GM12878 (cell line): ENCODE data around the gene KCNN1. TPM values are rescaled to one million over a fixed set of nuclear protein-coding genes. Genes with fewer than 3 reads are reported as not detected.

Experiments used
- ATAC-seq: fragments of 200-7000 bp; cut with Tn5 transposase; 3 replicates; pipeline ENCODE4 v1.9.1; 2020; ENCODE audit warnings: mild to moderate bottlenecking, moderate library complexity
- BruUV-seq: library from RNA; stranded (reverse); fragments of 400-500 nt; replicated peaks from 2 replicates; lab custom pipeline; 2021; lab: Mats Ljungman, UMichigan
- CTCF ChIA-PET: fragments of 300-600 bp; sonication (Branson Sonifier 250); formaldehyde crosslinking; extraction: SDS; loops from one replicate; lab custom pipeline; 2021; ENCODE audit warnings: inconsistent platforms; lab: Yijun Ruan, JAX
- POLR2A ChIA-PET: fragments of 350-600 bp; formaldehyde crosslinking; extraction: SDS; loops from one replicate; lab custom pipeline; 2021; ENCODE audit warnings: inconsistent platforms; lab: Charles Lee
- RAD21 ChIA-PET: fragments of 300-600 bp; sonication (Branson Sonifier 250); formaldehyde crosslinking; loops from one replicate; lab custom pipeline; 2023; ENCODE audit warnings: antibody characterized with exemption; ENCODE audit not compliant: unreplicated experiment; lab: Charles Lee
- SMC1A ChIA-PET: fragments of 300-600 bp; sonication (Branson Sonifier 250); formaldehyde crosslinking; loops from one replicate; lab custom pipeline; 2023; ENCODE audit not compliant: unreplicated experiment, uncharacterized antibody; lab: Charles Lee
- DNase-seq: peaks from one replicate; pipeline ENCODE4 v3.0.0-alpha.2; 2011; ENCODE audit warnings: low read depth, low spot score
- FAIRE-seq: peaks from 3 replicates; lab custom pipeline; 2011; peaks lifted over from hg19 to GRCh38; lab: Jason Lieb, UNC
- H2AFZ ChIP-seq: 2 replicates; pipeline ENCODE4 v1.6.0; 2011; ENCODE audit warnings: low read depth, low read length, control low read depth; ENCODE audit not compliant: control insufficient read depth
- H3K27ac ChIP-seq: 2 replicates; pipeline ENCODE4 v1.5.1; 2011; ENCODE audit warnings: control low read depth; ENCODE audit not compliant: control insufficient read depth, insufficient read depth
- H3K27me3 ChIP-seq, 2 experiments: replicated peaks in 1 of 2; 2 replicates each; pipeline versions ENCODE4 v1.6.0 to v1.6.1; 2011; ENCODE audit warnings: low read length in 1 of 2; ENCODE audit not compliant: control insufficient read depth in 2 of 2, insufficient read depth in 2 of 2
- H3K36me3 ChIP-seq, 2 experiments: 2 replicates each; pipeline ENCODE4 v1.5.1; 2011; ENCODE audit warnings: low read length in 1 of 2; ENCODE audit not compliant: control insufficient read depth in 2 of 2, insufficient read depth in 2 of 2
- H3K4me1 ChIP-seq: 2 replicates; pipeline ENCODE4 v1.6.1; 2011; ENCODE audit warnings: mild to moderate bottlenecking, low read length, moderate library complexity, mixed read lengths; ENCODE audit not compliant: control insufficient read depth, insufficient read depth
- H3K4me2 ChIP-seq: 2 replicates; pipeline ENCODE4 v1.6.0; 2011; ENCODE audit warnings: control low read depth; ENCODE audit not compliant: control insufficient read depth, insufficient read depth
- H3K4me3 ChIP-seq: fragments of 200-600 bp; sonication (generic); 2 replicates; pipeline ENCODE4 v1.5.1; 2016
- H3K79me2 ChIP-seq: 2 replicates; pipeline ENCODE4 v1.6.0; 2011; ENCODE audit warnings: low read length; ENCODE audit not compliant: control insufficient read depth, insufficient read depth
- H3K9ac ChIP-seq: 2 replicates; pipeline ENCODE4 v1.8.0; 2011; ENCODE audit warnings: low read length, control low read depth, mixed read lengths; ENCODE audit not compliant: control insufficient read depth, insufficient read depth
- H3K9me3 ChIP-seq: replicated peaks from 3 replicates; pipeline ENCODE4 v1.5.1; 2011; ENCODE audit warnings: mild to moderate bottlenecking, low read length; ENCODE audit not compliant: control insufficient read depth, insufficient read depth
- H4K20me1 ChIP-seq: 2 replicates; pipeline ENCODE4 v1.6.0; 2011; ENCODE audit not compliant: control insufficient read depth, insufficient read depth
- ATF3 ChIP-seq: IDR thresholded peaks from 2 replicates; pipeline ENCODE4 v1.6.1; 2011; ENCODE audit warnings: low read depth, mild to moderate bottlenecking, low read length, moderate library complexity, borderline replicate concordance; ENCODE audit errors: extremely low read depth
- CEBPB ChIP-seq, 2 experiments: fragments of 150-350 bp in 1 of 2; IDR thresholded peaks; 2 replicates each; pipeline ENCODE4 v1.6.1; 2012 to 2014; ENCODE audit warnings: low read depth in 2 of 2, low read length in 2 of 2, borderline replicate concordance in 1 of 2, inconsistent platforms in 1 of 2
- CREM ChIP-seq: IDR thresholded peaks from 2 replicates; pipeline ENCODE4 v1.6.1; 2014; ENCODE audit warnings: antibody characterized with exemption, low read depth
- E2F4 ChIP-seq: IDR thresholded peaks from 2 replicates; pipeline ENCODE4 v1.6.1; 2012; ENCODE audit warnings: low read depth, low read length, improper control_type of control experiment
- EGR1 ChIP-seq, 2 experiments: IDR thresholded peaks; 1 replicate in 1 of 2; 2 replicates in 1 of 2; pipeline ENCODE4 v1.6.1; 2011 to 2012; ENCODE audit warnings: low read depth in 2 of 2, low read length in 2 of 2, borderline replicate concordance in 1 of 2, mild to moderate bottlenecking in 1 of 2, moderate library complexity in 1 of 2
- ESRRA ChIP-seq: IDR thresholded peaks from 2 replicates; pipeline ENCODE4 v1.6.1; 2012; ENCODE audit warnings: mild to moderate bottlenecking, low read length, improper control_type of control experiment
- HSF1 ChIP-seq: fragments of 150-350 bp; IDR thresholded peaks from 2 replicates; pipeline ENCODE4 v1.6.1; 2014; ENCODE audit warnings: mild to moderate bottlenecking, low read depth, low read length
- IRF4 ChIP-seq: IDR thresholded peaks from 2 replicates; pipeline ENCODE4 v1.6.1; 2011; ENCODE audit warnings: low read depth, low read length
- NFYA ChIP-seq: IDR thresholded peaks from 2 replicates; pipeline ENCODE4 v1.6.1; 2011; ENCODE audit warnings: low read depth, mild to moderate bottlenecking, low read length, improper control_type of control experiment, borderline replicate concordance
- PAX8 ChIP-seq: fragments of 450-650 bp; IDR thresholded peaks from 2 replicates; pipeline ENCODE4 v1.6.1; 2017; ENCODE audit warnings: mild to moderate bottlenecking, moderate library complexity
- PKNOX1 ChIP-seq: fragments of 450-650 bp; IDR thresholded peaks from 2 replicates; pipeline ENCODE4 v1.6.1; 2016; ENCODE audit warnings: mild to moderate bottlenecking
- PML ChIP-seq: IDR thresholded peaks from 2 replicates; pipeline ENCODE4 v1.6.1; 2012; ENCODE audit warnings: low read length, inconsistent platforms
- SUZ12 ChIP-seq: fragments of 200-600 bp; sonication (generic); IDR thresholded peaks from one replicate; pipeline ENCODE4 v1.6.1; 2018; ENCODE audit warnings: antibody characterized with exemption, mild to moderate bottlenecking; ENCODE audit not compliant: unreplicated experiment
- TCF12 ChIP-seq: IDR thresholded peaks from 2 replicates; pipeline ENCODE4 v1.6.1; 2011; ENCODE audit warnings: low read depth, mild to moderate bottlenecking, low read length
- ZBTB4 ChIP-seq: fragments of 450-650 bp; formaldehyde crosslinking; IDR thresholded peaks from 2 replicates; pipeline ENCODE4 v1.4.0; 2022; ENCODE audit warnings: mild to moderate bottlenecking, moderate library complexity
- WGBS: methylation state at CpG from one replicate; pipeline ENCODE4 v1.1.6; 2016; ENCODE audit warnings: low lambda C conversion rate; ENCODE audit not compliant: insufficient replicate concordance, insufficient coverage; ENCODE audit errors: missing lambda C conversion rate; 5-methylcytosine and 5-hydroxymethylcytosine counted together
- in situ Hi-C: fragments of 300-500 bp; cut with MboI; formaldehyde crosslinking; loops from 9 replicates; pipeline ENCODE4 v1.14.3; 2018; ENCODE audit warnings: mixed read lengths
- intact Hi-C: fragments of 100-400 bp; cut with micrococcal nuclease; formaldehyde crosslinking; loops from one replicate; pipeline ENCODE4 v1.14.2; 2022; ENCODE audit not compliant: unreplicated experiment
- polyA plus RNA-seq, 11 experiments: library from polyadenylated mRNA; depleted of rRNA in 4 of 11; unstranded in 6 of 11; stranded (reverse) in 5 of 11; fragments of >200 nt; fragmentation: Nextera tagmentation in 4 of 11; fragmentation: Illumina TruSeq in 1 of 11; extraction: Ambion mirVana in 4 of 11; extraction: Trizol in 1 of 11; gene quantifications; 1 replicate in 1 of 11; 2 replicates in 10 of 11; pipeline versions ENCODE4 v1.2.1 to v1.2.3, GENCODE V29; 2011 to 2016; ENCODE audit warnings: inconsistent platforms in 2 of 11, missing spikeins in 2 of 11, low read depth in 1 of 11
- total RNA-seq, 4 experiments: library from RNA; depleted of rRNA in 3 of 4; stranded (reverse); fragments of >200 nt in 3 of 4; fragmentation: Illumina TruSeq in 1 of 4; extraction: Trizol in 1 of 4; gene quantifications; 2 replicates each; pipeline versions ENCODE4 v1.2.1 to v1.2.3, GENCODE V29; 2013 to 2021

The KCNN1 gene
- total and polyA plus RNA-seq, 10 of the 15 experiments (the other 5 are each of a cell fraction or from before 2014, with no cell fraction given): 0.02 to 0.95 (median 0.16) TPM; not detected in 1

GRCh38 chr19:17973759-17974158, 6.9 kb downstream of the KCNN1 start (continued):
- TF ChIP-seq PML (no peak), HSF1 (no peak), TCF12 (no peak), CREM (no peak), SUZ12 (no peak), PKNOX1 (no peak)
- TF ChIP-seq, all 136 proteins: peak for 0

- Histone ChIP-seq H3K79me2 (no peaks in the 10 kb centered on the region), H3K4me2 (no peak overlapping the region), H4K20me1 (no peaks in the 10 kb centered on the region; the same call in 1 of the 2 replicates), H3K4me1 (peaks cover under 1% of the 10 kb centered on the region; the same call in 1 of the 2 replicates), H3K36me3 (no peaks in the 10 kb centered on the region), H3K27ac (no peak overlapping the region), H3K4me3 (no peak overlapping the region), H2AFZ (no peak overlapping the region), H3K27me3 (peaks cover 0 to 2% of the 10 kb centered on the region in 2 experiments; a peak in 1 of 4 replicates), H3K9me3 (no peaks in the 10 kb centered on the region), H3K9ac (no peak overlapping the region)
- CTCF ChIA-PET: no interaction called here
- SMC1A ChIA-PET: no interaction called here
- DNase-seq: no peak
- no peak for FAIRE-seq
- POLR2A ChIA-PET: no interaction called here
- in situ Hi-C loops: no loop called here
- intact Hi-C loops: no loop called here
- ATAC-seq: no peak
- no TSS peak for BruUV-seq
- RAD21 ChIA-PET: no interaction called here
- 69% methylated on average over 5 of the region's 6 CpGs for WGBS
- no peak for TF ChIP-seq CEBPB (IDR thresholded peaks at IDR 0.05; ENCODE audit: borderline replicate concordance in 1 of 2, low read depth in 2 of 2, low read length in 2 of 2)
- TF ChIP-seq IRF4: no peak
- no peak for TF ChIP-seq EGR1 (IDR thresholded peaks at IDR 0.05; ENCODE audit: borderline replicate concordance in 1 of 2, low read depth in 2 of 2, low read length in 2 of 2)
- no peak for TF ChIP-seq ATF3
- no peak for TF ChIP-seq NFYA
- TF ChIP-seq ESRRA: no peak
- no peak for TF ChIP-seq E2F4
- TF ChIP-seq PAX8: no peak
- no peak for TF ChIP-seq ZBTB4
Observed at GRCh38 chr19:17974551-17974950, 7.6 kb downstream of the KCNN1 start.
